Fibroblast of skin of back (primary cell): ENCODE data around the gene FOS.

Source experiments
- DNase-seq: peaks from one replicate; pipeline ENCODE4 v3.0.0-alpha.2; 2013

Gene FOS

GRCh38 chr14:75319021-75319420, 40.4 kb downstream of the FOS start:
- DNase-seq: no peak

DNA sequence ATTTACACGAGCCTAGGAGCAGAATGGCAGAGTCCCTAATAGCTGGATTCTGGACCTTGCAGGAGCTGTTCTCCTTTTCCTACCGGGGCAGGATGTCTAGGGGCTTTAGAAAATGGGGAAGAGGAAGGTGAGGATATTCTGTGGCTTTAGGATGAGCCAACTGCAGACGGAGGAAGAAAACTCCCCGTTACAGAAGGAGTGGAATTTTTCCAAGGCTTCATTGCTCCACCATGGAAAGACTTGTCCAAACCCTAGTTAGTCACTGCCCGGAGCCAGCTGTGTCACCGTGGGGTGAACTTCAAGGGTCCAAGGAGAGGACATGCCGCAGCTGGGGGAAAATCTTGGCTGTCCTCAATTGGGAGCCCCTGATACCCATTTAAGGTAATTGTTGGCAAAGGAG, 41.6 kb downstream of the FOS start:
- no peak for DNase-seq

DNA sequence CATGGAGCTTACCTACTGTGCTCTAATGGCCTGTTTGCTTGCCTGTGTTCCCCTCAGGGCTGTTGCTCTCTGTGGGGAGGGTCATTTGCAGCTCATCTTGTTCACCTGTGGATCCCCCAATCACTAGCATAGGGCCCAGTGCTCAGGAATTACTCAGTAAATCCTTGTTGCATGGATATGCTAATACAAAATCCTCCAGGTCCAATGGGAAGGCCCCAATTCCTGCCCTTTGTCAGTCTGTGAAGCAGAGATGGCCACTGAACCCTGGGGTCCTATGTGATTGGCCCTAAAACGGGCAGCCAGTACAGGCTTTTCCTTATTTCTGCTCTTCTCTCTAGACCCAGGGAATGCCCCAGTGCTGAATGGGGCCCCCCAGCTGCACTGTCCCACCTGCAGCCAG, 44.1 kb downstream of the FOS start:
- no peak for DNase-seq

- DNase-seq: no peak
Observed at GRCh38 chr14:75323571-75323970, 44.9 kb downstream of the FOS start.

- DNase-seq: no peak
Observed at GRCh38 chr14:75328558-75329155, 50.0 kb downstream of the FOS start.

DNA sequence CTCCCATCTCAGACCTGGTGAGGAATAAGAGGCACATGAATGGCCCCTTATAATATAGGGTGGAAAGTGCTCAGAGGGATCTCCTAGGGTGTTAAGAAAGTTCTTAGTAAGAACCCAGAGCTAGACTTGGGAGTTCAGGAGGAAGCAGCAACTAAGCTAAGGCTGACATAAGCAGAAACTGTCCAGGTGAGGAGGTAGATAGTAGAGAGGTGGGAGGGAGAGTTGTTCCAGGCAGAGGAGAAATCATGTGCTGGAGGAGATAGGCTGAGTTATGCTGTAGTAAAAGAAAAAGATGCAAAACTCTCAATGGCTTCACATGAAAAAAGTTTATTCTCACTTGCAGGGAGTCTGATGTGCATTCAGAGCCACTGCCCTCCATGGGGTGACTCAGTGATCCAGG, 50.7 kb downstream of the FOS start:
- DNase-seq: no peak

DNA sequence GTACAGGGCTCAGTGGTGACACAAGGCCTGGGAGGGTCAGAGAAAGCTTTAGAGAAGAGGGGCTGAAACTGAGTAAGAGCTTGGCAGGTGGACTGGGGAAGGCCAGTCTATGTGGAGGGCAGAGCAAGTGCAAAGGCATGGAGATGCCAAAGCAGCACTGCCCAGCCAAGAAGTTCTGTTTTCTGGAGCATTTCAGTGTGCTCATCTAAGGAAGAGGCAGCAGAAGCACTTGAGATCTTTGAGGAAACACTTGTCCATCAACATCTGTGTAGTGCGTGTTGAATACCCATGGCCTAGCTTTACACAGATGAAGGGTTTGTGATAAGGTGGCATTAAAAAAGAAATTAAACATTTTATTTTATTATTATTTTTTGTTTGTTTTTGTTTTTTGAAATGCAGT, 52.8 kb downstream of the FOS start:
- DNase-seq: no peak
